Tibial nerve (tissue), 4 donors: ENCODE results near the gene CNR1. TPM values are rescaled to one million over a fixed set of nuclear protein-coding genes. Genes with fewer than 3 reads are reported as not detected.

Experiments
- DNase-seq, 2 donors: peaks; one replicate each; pipeline ENCODE4 v3.0.0-alpha.2; 2019; ENCODE audit warnings: low spot score in 2 of 2
- H3K27ac ChIP-seq, 4 donors: fragments of 200-600 bp; sonication (generic) in 3 of 4; one replicate each; pipeline ENCODE4 v1.5.1; 2017 to 2019; ENCODE audit warnings: mild to moderate bottlenecking in 1 of 4
- H3K27me3 ChIP-seq, 2 donors: fragments of 200-600 bp; sonication (generic) in 1 of 2; one replicate each; pipeline versions ENCODE4 v1.5.1 to v1.6.0; 2017 to 2019
- H3K36me3 ChIP-seq, 3 donors: fragments of 200-600 bp; sonication (generic); one replicate each; pipeline ENCODE4 v1.5.1; 2018 to 2019
- H3K4me1 ChIP-seq, 4 donors: fragments of 200-600 bp; sonication (generic) in 3 of 4; one replicate each; pipeline ENCODE4 v1.5.1; 2017 to 2019
- H3K4me3 ChIP-seq, 4 donors: fragments of 200-600 bp; sonication (generic) in 3 of 4; one replicate each; pipeline ENCODE4 v1.5.1; 2017 to 2019; ENCODE audit warnings: mild to moderate bottlenecking in 1 of 4, moderate library complexity in 1 of 4
- H3K9me3 ChIP-seq, 4 donors: fragments of 200-600 bp; sonication (generic) in 3 of 4; one replicate each; pipeline ENCODE4 v1.5.1; 2017 to 2019
- CTCF ChIP-seq, 5 experiments: fragments of 200-600 bp in 3 of 5; fragments of 450-650 bp in 2 of 5; sonication (generic) in 3 of 5; IDR thresholded peaks; one replicate each; pipeline ENCODE4 v1.5.1; 2016 to 2019; ENCODE audit warnings: antibody characterized with exemption in 5 of 5, mild to moderate bottlenecking in 3 of 5, moderate library complexity in 2 of 5
- EP300 ChIP-seq, 2 donors: sonication (generic); formaldehyde crosslinking; IDR thresholded peaks; one replicate each; pipeline ENCODE4 v1.6.1; 2017; ENCODE audit warnings: antibody characterized with exemption in 2 of 2, mild to moderate bottlenecking in 1 of 2
- POLR2A ChIP-seq, 2 donors: fragments of 450-650 bp; IDR thresholded peaks; one replicate each; pipeline ENCODE4 v1.6.1; 2017; ENCODE audit warnings: antibody characterized with exemption in 2 of 2, mild to moderate bottlenecking in 2 of 2, moderate library complexity in 2 of 2
- WGBS, 2 donors: methylation state at CpG; one replicate each; pipeline ENCODE4 v1.1.5; 2018; 5-methylcytosine and 5-hydroxymethylcytosine counted together
- total RNA-seq, 4 donors: library from RNA; depleted of rRNA; stranded (reverse); fragments of >200 nt; gene quantifications; one replicate each; pipeline ENCODE4 v1.1.0, GENCODE V29; 2016

The CNR1 gene
- total RNA-seq, 4 donors from 2014 or later, result 10.7 to 35.7 (median 14.4) TPM

GRCh38 chr6:88107241-88107640 lies 58.9 kb downstream of the CNR1 start:
- no peaks in the 10 kb centered on the region for H3K9me3 ChIP-seq
- no peaks in the 10 kb centered on the region for H3K27me3 ChIP-seq
- no peak overlapping the region for H3K4me3 ChIP-seq
- H3K4me1 ChIP-seq, result no peaks in the 10 kb centered on the region
- no peak overlapping the region for H3K27ac ChIP-seq
- TF ChIP-seq CTCF (IDR thresholded peaks at IDR 0.05) (no peak), POLR2A (IDR thresholded peaks at IDR 0.05) (no peak), EP300 (IDR thresholded peaks at IDR 0.05) (no peak)
- H3K36me3 ChIP-seq, result no peaks in the 10 kb centered on the region
- DNase-seq, result no peak

GRCh38 chr6:88105741-88106340 lies 60.3 kb downstream of the CNR1 start:
- 83 to 85% methylated on average over 7 of the region's 7 CpGs for WGBS, 2 donors

More at GRCh38 chr6:88105741-88106340, 60.3 kb downstream of the CNR1 start:
- H3K36me3 ChIP-seq, result no peaks in the 10 kb centered on the region
- H3K4me1 ChIP-seq, result no peaks in the 10 kb centered on the region
- TF ChIP-seq CTCF (IDR thresholded peaks at IDR 0.05) (no peak), EP300 (IDR thresholded peaks at IDR 0.05) (no peak), POLR2A (IDR thresholded peaks at IDR 0.05) (no peak)
- no peak for DNase-seq
- no peaks in the 10 kb centered on the region for H3K9me3 ChIP-seq
- H3K27ac ChIP-seq, result no peak overlapping the region
- H3K4me3 ChIP-seq, result no peak overlapping the region
- no peaks in the 10 kb centered on the region for H3K27me3 ChIP-seq

Other genes with a start within 250 kb of the CNR1 start
- gene SPACA1, start 118.5 kb downstream of the CNR1 start, total RNA-seq, result not detected